ENCODE data around the gene GNAQ.
"Not testable (repeated sequence)": the region's sequence is repeated elsewhere in the genome, so short reads cannot be mapped to it uniquely, and the experiment has no call there.

GNAQ gene

DNA sequence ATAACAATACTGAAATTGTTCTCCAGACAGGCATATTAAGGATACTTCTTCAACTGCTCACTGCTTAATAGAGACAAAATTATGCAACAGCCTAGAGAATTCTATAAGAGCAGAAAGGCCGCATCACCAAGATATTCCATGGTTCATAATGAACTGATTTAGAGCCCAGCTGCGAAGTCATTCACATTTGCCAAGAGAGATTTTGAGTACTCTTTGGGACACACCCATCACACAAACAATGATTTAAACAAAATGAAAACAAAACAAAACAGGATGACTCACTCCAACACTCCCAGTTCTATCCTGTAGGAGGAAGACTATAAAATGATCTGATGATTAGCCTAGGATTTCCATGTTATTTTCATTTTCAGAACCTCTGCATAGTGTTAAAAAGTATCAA is 237.8 kb downstream of the GNAQ start:
- DNase-seq = peak in 7 of 58 donors; percentile 4 to 62 (median 17)

- DNase-seq = no peak
These were observed 241.7 kb downstream of the GNAQ start for GRCh38 chr9:77789891-77790290.

DNA sequence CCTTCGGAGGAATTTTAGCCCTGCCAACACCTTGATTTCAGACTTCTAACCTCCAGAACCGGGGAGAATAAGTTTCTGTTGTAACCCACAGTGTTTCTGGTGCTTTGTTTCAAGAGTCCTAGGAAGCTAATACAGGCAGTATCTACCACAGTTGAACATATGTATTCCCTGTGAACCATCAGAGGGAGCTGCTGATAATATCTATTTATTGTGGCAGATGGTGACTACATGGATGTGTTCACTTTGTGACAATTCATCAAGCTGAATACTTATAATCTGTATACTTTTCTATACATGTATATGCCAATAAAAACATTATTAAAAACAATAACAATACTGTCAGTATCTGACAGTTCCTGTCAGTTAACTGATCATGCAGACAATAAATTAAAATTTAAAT is 246.3 kb downstream of the GNAQ start:
- DNase-seq = no peak

DNA sequence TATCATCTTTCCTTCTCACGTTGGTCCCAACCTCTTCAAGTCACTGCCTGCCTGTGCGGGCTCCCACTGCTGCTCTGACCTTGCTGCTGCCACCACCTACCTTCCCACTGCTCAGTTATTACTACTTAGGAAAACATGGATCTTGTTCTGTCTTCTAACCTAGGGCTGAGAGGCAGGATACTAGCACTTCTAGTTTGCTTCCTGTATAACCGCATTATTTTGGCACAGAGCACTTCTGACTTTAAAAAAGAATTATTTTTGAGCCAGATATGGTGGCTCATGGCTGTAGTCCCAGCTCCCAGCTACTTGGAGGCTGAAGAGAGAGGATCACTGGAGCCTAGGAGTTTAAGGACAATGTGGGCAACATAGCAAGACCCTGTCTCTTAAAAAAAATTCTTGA is 248.1 kb downstream of the GNAQ start:
- DNase-seq = no peak

DNA sequence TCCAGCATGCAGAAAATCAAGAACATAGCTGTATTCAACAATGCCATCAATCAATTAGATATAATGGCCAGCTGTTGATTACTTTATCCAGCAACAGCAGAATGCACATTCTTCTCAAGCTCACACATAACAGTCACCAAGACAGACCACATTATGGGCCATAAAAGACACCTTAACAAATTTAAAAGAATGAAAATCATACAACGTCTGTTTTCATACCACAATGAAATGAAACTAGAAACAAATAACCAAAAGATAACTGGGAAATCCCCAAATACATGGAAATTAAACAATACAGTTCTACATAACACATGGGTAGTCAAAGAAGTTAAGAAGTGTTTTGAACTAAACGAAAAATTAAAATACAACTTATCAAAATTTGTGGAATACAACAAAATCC is 252.6 kb downstream of the GNAQ start:
- DNase-seq = no peak

- DNase-seq = no peak
These were observed 258.2 kb downstream of the GNAQ start for GRCh38 chr9:77773381-77773780.

DNA sequence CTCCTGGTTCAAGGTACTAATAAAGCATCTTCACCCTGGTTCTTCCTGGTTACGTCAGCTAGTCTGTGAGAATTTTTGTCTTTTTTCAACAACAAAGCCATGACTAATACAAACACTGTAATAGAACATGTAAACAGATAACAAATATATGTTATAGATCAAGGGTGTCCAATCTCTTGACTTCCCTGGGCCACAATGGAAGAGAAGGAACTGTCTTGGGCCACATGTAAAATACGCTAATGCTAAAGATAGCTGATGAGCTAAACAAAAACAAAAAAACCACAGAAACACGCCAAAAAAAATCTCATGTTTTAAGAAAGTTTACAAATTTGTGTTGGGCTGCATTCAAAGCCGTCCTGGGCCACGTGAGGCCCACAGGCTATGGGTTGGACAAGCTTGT is 259.0 kb downstream of the GNAQ start:
- DNase-seq = no peak

DNA sequence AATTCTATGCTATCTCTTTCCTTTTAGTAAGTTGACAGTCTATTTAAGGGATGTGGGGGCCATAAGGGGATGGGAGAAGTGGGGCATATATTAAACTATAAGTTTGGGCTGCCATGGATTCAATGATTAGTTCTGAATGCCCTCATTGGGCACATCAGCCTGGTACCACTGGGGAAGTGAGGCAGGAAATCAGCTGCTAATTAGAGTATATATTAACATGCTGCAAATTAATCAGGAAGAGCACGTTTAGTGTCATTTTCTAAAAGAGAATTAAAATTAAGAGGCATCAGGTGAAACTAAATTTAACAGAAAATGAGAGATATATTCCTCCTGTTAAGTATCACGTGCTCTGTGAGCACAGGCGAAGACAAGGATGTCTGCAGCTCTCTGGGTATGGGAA is 260.4 kb downstream of the GNAQ start:
- DNase-seq = no peak

DNA sequence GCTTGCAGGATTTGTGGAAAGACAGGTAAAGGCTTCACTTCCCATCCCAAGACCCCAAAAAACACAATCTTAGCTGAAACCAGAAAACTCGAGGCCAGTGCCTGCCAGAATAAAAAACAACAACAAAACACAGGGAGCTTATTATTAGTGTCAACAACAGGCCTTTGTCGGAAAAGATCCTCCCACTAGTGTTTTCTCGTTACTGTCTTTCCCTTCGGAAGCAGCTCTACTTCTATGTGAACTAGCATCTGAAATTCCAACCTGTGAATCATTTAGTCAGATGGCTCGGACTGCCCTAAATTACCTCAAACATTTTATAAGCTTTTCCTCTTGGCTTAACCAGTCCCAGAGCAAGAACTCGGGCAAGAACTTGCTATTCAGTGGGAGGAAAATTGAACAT is 261.3 kb downstream of the GNAQ start:
- peak in 12 of 58 donors; percentile 17 to 71 (median 38) for DNase-seq

GRCh38 chr9:77769246-77769645 is 262.4 kb downstream of the GNAQ start:
- DNase-seq = no peak

DNA sequence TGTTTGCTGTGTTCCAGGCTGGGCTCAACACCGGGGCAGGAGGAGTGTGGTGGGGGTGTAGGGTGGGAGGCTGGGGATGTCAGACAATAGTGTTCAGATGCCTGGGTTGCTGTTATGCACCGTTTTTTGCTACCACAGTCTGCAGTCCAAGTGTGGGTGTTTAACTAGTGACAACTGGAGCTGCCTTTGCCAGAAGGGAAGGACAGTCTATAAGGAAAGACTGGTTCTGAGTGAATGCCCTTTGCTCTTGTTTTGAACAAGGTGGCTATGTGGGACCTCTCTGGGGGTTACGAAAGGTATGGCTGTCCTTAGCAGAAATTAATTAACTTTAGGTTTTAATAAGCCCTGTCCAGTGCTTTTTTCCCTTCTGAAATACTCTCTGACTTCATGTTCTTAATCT is 265.0 kb downstream of the GNAQ start:
- DNase-seq = peak in 1 of 58 donors; percentile 11

DNA sequence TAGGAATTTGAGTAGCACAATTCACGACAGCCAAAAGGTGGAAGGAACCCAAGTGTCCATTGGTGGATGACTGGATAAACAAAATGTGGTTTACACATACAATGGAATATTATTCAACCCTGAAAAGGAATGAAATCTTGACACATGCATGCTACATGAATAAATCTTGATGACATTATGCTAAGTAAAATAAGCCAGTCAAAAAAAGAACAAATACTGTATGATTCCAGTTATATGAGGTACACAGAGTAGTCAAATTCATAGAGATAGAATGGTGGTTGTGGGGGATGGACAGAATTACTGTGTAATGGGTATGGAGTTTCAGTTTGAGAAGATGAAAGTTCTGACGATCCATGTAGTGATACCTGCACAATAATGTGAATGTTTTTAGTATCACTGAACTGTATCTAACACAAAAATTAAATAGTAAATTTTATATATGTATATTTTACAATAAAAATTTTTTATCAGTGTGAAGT is 265.8 kb downstream of the GNAQ start:
- no peak for DNase-seq

GRCh38 chr9:77764894-77765780 is 266.5 kb downstream of the GNAQ start:
- DNase-seq = no peak

DNA sequence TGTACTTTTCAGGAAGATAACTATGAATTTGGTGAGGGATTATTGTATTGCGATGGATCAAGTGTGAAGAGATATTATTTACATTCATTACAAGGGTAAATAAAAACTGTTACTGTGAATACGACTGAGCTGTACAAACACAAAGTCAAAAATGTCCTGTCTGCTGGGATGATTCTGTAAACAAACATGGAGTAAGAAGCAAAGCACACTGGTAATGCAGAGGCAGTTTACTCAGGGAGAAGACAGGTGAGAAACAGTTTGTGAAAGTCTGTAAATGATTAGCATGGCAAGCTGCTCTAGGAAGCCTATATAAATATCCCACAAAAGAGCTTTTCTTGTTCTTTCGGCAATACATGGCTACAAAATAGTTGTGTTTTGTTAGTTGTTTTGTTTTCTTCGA is 268.0 kb downstream of the GNAQ start:
- no peak for DNase-seq

- DNase-seq = not testable (repeated sequence)
These were observed 270.7 kb downstream of the GNAQ start for GRCh38 chr9:77760919-77761318.

DNA sequence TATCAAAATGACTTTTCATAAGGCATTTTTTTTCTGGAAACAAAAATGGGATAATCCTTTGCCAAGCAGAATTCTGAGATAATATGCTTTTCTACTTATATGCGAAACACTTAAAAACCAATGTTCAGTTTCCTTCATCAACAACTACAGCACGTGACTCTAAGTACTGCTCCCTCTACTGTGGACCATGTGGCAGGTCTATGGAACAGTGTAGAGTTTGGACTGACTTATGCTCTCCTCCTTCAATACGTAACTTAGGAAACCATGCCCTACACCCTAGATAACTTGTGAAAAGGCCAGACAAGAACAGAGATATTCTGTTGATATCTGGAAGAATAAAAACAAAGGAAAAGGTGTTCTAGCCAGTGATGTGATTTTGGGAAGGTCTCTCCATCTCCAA is 272.2 kb downstream of the GNAQ start:
- DNase-seq = no peak

DNA sequence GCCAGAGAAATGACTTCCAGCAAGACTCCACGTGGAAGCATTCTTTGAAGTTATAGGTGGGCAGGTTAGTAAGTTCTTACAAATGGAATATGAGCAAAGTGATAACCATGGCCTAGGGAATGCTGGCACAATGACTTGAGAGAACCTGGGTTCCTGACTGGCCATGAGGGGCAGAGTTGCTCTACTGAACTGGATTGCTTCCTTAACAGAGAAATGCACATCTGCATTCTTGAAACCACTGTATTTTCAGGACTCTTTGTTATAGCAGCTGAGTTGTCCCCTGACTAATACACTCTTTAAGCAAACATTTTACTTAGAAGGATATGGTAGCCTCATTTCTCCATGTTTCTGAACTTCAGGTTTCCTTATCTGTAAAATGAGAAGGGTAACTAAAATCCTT is 275.2 kb downstream of the GNAQ start:
- DNase-seq = no peak

- DNase-seq = no peak
These were observed 278.4 kb downstream of the GNAQ start for GRCh38 chr9:77753180-77753579.

GRCh38 chr9:77752554-77752953 is 279.1 kb downstream of the GNAQ start:
- DNase-seq = no peak

DNA sequence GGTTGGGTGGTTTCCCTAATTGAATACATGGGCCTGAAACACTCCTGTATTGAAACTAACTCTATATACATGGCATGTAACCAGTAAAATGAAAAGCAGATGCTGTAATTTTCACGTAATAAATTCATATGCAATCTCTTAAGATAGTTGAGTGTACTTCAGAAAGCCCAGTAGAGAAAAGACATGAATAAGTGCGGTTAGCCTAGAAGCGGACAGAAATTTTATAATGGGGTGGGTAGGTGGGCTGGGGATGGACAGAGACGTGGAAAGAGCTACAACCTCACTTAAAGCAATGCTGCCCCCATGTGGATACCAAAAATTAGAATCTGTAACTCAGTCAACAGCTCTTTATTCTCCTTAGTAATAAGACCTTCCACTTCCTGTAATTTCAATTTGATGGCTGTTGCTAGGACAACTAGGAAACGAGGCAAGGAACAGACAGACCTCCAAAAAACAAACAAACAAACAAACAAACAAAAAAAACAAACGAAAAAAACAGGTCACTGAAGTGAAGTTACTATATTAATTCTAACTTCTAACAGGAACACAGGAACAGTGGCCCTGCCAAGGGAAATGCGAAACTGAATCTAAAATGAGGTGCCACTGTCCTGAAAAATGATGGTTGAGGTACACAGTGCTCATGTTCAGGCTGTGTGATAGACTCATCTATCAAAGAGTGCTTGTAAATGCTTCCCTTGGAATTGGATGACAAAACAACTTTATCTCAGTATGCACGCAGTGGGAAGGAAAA is 280.1 kb downstream of the GNAQ start:
- peak in 13 of 58 donors; percentile 10 to 70 (median 25) for DNase-seq

- DNase-seq = no peak
These were observed 280.6 kb downstream of the GNAQ start for GRCh38 chr9:77750981-77751340.

DNA sequence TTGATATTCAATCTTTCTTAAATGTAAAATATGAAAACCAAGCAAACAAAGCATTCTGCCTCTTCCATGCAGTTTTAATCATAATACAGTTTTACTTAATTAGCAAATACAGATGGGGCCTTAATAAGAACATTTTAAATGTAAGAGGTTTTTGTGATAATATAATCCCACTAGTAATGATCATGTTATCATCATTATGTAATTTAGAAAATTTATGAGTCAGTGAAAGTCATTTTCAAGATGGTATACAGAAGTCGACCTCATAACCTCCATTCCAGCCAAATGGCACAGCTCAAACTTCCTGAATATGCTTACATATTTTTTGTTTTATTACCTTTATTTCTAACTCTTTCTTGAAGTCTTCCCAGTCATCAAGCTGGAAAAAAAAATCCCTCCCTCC is 281.3 kb downstream of the GNAQ start:
- no peak for DNase-seq
